Measurements from ENCODE around the gene RBM12. TPM values are rescaled to one million over a fixed set of nuclear protein-coding genes. Genes with fewer than 3 reads are reported as not detected.
"Not testable (repeated sequence)": the region's sequence is repeated elsewhere in the genome, so short reads cannot be mapped to it uniquely, and the experiment has no call there.

Gene RBM12
- total and polyA plus RNA-seq, 9 donors, result 20.4 to 130 (median 100) TPM

DNA sequence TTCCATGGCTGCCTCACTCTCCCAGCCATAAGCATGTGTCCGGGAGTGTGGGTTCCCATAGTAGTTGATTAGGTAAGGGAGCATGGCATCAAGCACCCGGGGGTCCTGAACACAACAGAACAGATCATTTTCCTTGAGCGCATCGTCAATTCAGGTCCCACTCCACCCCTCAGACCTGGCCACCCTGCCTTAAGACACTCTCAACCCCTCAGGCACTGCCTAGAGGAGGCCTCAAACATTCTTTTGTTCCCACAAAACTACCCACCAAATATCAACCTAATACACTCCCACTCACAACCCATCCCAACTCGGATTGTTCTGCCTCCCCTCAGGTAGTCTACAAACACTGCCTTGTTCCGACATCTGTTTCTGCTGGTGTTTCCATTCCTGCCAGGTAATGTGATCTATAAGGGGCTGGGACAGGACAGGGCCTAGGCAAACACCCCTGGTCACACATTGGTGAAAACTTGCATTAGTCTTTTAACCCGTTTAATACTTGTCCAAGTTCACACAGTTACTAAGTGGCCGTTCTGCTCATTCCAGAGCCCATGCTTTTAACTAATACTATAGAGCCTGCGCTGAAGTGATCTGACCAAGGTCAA lies 33.1 kb upstream of the RBM12 start:
- no peaks in the 10 kb centered on the region for H3K36me3 ChIP-seq
- WGBS, 3 donors, result 52 to 68% (median 57%) methylated on average over 9 of the region's 9 CpGs
- peaks cover 7% of the 10 kb centered on the region for H3K4me1 ChIP-seq (ENCODE audit: insufficient read depth)
- no peaks in the 10 kb centered on the region for H3K9me3 ChIP-seq
- TF ChIP-seq EP300 (IDR thresholded peaks at IDR 0.05) (no peak), POLR2A (IDR thresholded peaks at IDR 0.05) (no peak), CTCF (IDR thresholded peaks at IDR 0.05) (no peak)
- no peak for DNase-seq
- H3K4me3 ChIP-seq, result peak overlapping the region; percentile 67
- H3K27ac ChIP-seq, result no peak overlapping the region
- intact Hi-C loops (cut with DNase I), result loop anchor here in 2 of 4 donors (10.0 kb wide), 2 partner anchors 93 to 223 kb away; no protein-coding TSS in a partner anchor
- H3K27me3 ChIP-seq, result no peaks in the 10 kb centered on the region

DNA sequence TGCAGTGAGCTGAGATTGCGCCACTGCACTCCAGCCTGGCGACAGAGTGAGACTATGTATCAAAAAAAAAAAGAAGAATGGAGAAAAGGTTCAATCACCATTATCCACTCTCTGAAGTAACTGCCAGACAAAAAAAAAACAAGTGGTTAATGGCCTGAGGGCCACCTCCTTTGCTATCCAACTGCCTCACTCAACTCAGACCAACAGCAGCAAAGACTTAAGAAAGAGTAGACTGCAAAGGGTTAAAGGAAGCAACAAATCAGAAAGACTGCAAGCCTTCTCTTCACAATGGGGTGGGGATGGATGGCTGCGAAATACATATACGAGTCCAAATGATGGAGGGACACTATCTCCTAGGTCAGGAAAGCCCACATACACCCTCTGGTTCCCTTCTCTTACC lies 31.3 kb upstream of the RBM12 start:
- no peak overlapping the region for H3K4me3 ChIP-seq
- no peak for DNase-seq
- no peaks in the 10 kb centered on the region for H3K36me3 ChIP-seq
- no peaks in the 10 kb centered on the region for H3K27me3 ChIP-seq
- no peaks in the 10 kb centered on the region for H3K9me3 ChIP-seq
- intact Hi-C loops (cut with DNase I), result loop anchor here in 2 of 4 donors (10.0 kb wide), 2 partner anchors 91 to 221 kb away; no protein-coding TSS in a partner anchor
- H3K27ac ChIP-seq, result no peak overlapping the region
- WGBS, 3 donors, result 76 to 89% (median 82%) methylated on average over 4 of the region's 4 CpGs
- peaks cover 7% of the 10 kb centered on the region for H3K4me1 ChIP-seq (ENCODE audit: insufficient read depth)
- TF ChIP-seq EP300 (IDR thresholded peaks at IDR 0.05) (no peak), POLR2A (IDR thresholded peaks at IDR 0.05) (no peak), CTCF (IDR thresholded peaks at IDR 0.05) (no peak)

DNA sequence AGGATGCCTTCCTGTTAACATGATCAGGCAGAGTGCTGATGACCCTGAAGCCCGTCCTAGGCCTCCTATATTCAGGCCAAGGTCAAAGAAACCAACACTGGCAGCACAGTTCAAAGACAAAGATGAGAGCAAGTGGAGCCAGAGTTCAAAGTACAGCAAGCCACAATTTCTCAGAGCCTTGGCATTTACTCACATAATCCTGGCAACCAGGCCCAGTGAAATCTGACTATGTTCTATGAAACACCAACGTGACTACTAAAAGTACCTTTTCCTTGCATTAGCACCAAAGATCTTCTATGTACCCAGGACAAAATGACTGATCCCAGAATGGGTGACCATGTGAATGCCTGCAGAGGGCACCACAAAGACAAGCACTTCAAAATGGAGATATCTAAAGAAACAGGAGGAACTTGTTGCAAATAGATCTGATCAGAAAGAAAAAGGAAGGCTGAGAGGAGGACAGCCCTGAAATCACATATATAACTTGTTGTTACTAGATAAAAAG lies 30.6 kb upstream of the RBM12 start:
- Histone ChIP-seq H3K36me3 (no peaks in the 10 kb centered on the region), H3K4me1 (ENCODE audit: insufficient read depth) (peaks cover 7% of the 10 kb centered on the region), H3K4me3 (no peak overlapping the region), H3K27ac (no peak overlapping the region), H3K27me3 (no peaks in the 10 kb centered on the region), H3K9me3 (no peaks in the 10 kb centered on the region)
- DNase-seq, result no peak
- intact Hi-C loops (cut with DNase I), result loop anchor here in 2 of 4 donors (10.0 kb wide), 2 partner anchors 90 to 220 kb away; no protein-coding TSS in a partner anchor
- TF ChIP-seq POLR2A (IDR thresholded peaks at IDR 0.05) (no peak), EP300 (IDR thresholded peaks at IDR 0.05) (no peak), CTCF (IDR thresholded peaks at IDR 0.05) (no peak)
- 72 to 81% (median 81%) methylated on average over 2 of the region's 2 CpGs for WGBS, 3 donors

- Histone ChIP-seq H3K27ac (no peak overlapping the region), H3K36me3 (no peaks in the 10 kb centered on the region), H3K4me1 (ENCODE audit: insufficient read depth) (no peaks in the 10 kb centered on the region), H3K27me3 (no peaks in the 10 kb centered on the region), H3K4me3 (no peak overlapping the region), H3K9me3 (no peaks in the 10 kb centered on the region)
- intact Hi-C loops (cut with DNase I), result loop anchor here in 2 of 4 donors (10.0 kb wide), 2 partner anchors 85 to 215 kb away; no protein-coding TSS in a partner anchor
- DNase-seq, result no peak
- 81 to 87% (median 86%) methylated on average over 4 of the region's 4 CpGs for WGBS, 3 donors
- TF ChIP-seq POLR2A (IDR thresholded peaks at IDR 0.05), result no peak
- no peak for TF ChIP-seq CTCF (IDR thresholded peaks at IDR 0.05)
- TF ChIP-seq EP300 (IDR thresholded peaks at IDR 0.05), result no peak
These were observed 25.6 kb upstream of the RBM12 start for GRCh38 chr20:35690265-35690664.

GRCh38 chr20:35686872-35687271 lies 22.2 kb upstream of the RBM12 start:
- DNase-seq; H3K4me3 ChIP-seq; H3K27ac ChIP-seq; H3K9me3 ChIP-seq; H3K27me3 ChIP-seq; H3K36me3 ChIP-seq; H3K4me1 ChIP-seq (ENCODE audit: insufficient read depth); intact Hi-C loops (cut with DNase I): not testable (repeated sequence)
- 89 to 90% (median 90%) methylated on average over 11 of the region's 11 CpGs for WGBS, 3 donors

GRCh38 chr20:35685368-35685767 lies 20.7 kb upstream of the RBM12 start:
- intact Hi-C loops (cut with DNase I), result not testable (repeated sequence)

More at GRCh38 chr20:35685368-35685767, 20.7 kb upstream of the RBM12 start:
- H3K9me3 ChIP-seq; H3K27ac ChIP-seq; H3K4me1 ChIP-seq (ENCODE audit: insufficient read depth); H3K27me3 ChIP-seq; H3K36me3 ChIP-seq; H3K4me3 ChIP-seq: not testable (repeated sequence)
- WGBS, 3 donors, result 90 to 96% (median 95%) methylated on average over 9 of the region's 9 CpGs
- DNase-seq, result peak in 1 of 5 donors; percentile 5
